ENCODE results near the gene SLMAP.

DNA sequence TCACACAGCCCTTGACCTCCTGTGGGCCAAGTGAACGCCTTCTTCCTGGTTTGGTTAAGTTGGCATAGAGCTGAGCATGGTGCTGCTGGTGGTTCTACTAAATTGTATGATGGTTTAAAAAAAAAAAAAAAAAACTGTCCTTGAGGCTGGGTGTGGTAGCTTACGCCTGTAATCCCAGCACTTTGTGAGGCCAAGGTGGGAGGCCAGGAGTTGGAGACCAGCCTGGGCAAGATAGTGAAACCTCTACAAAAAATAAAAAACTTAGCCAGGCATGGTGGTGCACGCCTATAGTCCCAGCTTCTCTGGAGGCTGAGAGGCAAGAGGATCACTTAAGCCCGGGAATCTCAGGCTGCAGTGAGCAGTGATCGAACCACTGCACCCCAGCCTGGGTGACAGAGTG is 193.2 kb downstream of the SLMAP start:
- TF ChIP-seq, protein P1, sequence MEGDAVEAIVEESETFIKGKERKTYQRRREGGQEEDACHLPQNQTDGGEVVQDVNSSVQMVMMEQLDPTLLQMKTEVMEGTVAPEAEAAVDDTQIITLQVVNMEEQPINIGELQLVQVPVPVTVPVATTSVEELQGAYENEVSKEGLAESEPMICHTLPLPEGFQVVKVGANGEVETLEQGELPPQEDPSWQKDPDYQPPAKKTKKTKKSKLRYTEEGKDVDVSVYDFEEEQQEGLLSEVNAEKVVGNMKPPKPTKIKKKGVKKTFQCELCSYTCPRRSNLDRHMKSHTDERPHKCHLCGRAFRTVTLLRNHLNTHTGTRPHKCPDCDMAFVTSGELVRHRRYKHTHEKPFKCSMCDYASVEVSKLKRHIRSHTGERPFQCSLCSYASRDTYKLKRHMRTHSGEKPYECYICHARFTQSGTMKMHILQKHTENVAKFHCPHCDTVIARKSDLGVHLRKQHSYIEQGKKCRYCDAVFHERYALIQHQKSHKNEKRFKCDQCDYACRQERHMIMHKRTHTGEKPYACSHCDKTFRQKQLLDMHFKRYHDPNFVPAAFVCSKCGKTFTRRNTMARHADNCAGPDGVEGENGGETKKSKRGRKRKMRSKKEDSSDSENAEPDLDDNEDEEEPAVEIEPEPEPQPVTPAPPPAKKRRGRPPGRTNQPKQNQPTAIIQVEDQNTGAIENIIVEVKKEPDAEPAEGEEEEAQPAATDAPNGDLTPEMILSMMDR (IDR thresholded peaks at IDR 0.05), result no peak
- no peak for TF ChIP-seq SP1 (CRISPR knock-in tag; conservative IDR thresholded peaks at IDR 0.05)
- TF ChIP-seq, protein P2, sequence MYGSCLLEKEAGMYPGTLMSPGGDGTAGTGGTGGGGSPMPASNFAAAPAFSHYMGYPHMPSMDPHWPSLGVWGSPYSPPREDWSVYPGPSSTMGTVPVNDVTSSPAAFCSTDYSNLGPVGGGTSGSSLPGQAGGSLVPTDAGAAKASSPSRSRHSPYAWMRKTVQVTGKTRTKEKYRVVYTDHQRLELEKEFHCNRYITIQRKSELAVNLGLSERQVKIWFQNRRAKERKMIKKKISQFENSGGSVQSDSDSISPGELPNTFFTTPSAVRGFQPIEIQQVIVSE (CRISPR knock-in tag; IDR thresholded peaks at IDR 0.05; ENCODE audit: borderline replicate concordance), result no peak

All from WTC11 (cell line).